Measurements from ENCODE around the gene FAM222B.
"Not testable (repeated sequence)": the region's sequence is repeated elsewhere in the genome, so short reads cannot be mapped to it uniquely, and the experiment has no call there.

The FAM222B gene

GRCh38 chr17:28744972-28745785, 97.4 kb downstream of the FAM222B start:
- no peak for DNase-seq (ENCODE audit: low read depth)

DNA sequence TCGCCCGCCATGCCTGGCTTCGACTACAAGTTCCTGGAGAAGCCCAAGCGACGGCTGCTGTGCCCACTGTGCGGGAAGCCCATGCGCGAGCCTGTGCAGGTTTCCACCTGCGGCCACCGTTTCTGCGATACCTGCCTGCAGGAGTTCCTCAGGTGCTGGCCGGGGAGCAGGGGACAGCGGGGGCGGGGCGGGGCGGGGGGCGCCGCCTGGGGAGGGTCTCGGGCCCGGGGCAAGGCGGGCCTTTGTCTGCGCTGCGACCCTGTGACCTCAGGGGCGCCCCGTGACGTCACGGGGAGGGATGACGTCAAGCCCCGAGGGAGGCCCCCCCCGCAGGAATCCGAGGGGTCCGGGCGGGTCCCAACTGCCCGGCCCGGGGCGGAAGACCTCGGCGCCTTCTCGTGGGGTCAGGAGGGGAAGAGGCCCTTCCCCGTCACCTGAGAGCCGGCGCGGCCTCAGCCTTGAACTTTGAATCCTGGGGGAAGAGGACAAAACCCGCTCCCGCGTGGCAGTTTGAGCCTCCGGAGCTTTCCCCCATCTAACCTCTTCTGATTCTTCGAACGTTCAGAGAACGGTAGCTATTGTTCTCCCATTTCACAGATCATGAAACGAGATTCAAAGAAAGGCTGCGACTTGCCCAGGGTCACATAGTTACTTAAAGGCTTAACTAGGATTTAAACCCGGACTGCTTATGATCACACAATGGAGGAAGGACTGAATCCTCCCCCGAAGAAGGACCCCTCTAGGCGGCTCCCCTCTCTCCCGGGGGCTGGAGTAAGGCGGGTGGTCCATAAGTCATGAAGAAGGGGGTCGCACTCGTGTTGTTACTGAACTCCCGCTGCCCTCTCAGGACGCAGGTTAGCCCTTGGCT, 98.3 kb downstream of the FAM222B start:
- peak; percentile 44 for DNase-seq (ENCODE audit: low read depth)

- DNase-seq (ENCODE audit: low read depth): peak; percentile 53
Observed at GRCh38 chr17:28743243-28744103, 99.1 kb downstream of the FAM222B start, which contains the start of gene TRAF4. TSS of gene TRAF4 (plus strand) at chr17:28744011. CDS start at chr17:28744113, 102 bp downstream.

GRCh38 chr17:28741358-28742349, 100.9 kb downstream of the FAM222B start:
- no peak for DNase-seq (ENCODE audit: low read depth)

- no peak for DNase-seq (ENCODE audit: low read depth)
Observed at GRCh38 chr17:28740406-28741357, 101.9 kb downstream of the FAM222B start.

DNA sequence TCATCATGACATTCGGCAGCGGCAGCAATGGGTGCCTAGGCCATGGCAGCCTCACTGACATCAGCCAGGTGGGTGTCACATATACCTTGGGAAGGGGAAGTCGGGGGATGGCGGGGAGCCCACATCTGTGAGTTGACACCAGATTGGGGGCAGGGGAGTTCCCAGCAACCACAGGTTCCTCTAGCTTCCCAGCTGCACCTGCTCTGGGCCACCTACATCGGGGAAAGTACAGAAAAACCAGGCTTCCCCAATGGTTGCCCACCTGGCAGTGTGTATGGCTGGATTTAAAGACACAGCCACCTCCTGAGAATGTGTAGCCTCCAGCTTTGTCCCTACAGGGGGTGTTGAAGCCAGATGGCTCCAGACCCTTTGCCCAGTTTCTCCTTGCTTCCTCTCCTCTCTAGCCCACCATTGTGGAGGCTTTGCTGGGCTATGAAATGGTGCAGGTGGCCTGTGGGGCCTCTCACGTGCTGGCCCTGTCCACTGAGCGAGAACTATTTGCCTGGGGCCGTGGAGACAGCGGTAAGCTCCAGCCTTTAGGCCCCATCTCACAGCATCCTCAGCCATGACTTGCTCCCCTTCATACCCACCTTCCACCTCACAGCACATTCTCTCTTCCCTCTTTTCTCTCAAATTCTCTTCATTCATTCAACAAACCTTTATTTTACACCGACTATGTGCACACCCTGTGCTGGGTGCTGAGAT, 103.8 kb downstream of the FAM222B start:
- DNase-seq (ENCODE audit: low read depth): no peak

GRCh38 chr17:28737770-28738679, 104.6 kb downstream of the FAM222B start:
- no peak for DNase-seq (ENCODE audit: low read depth)

GRCh38 chr17:28737316-28737715, 105.3 kb downstream of the FAM222B start:
- DNase-seq (ENCODE audit: low read depth): no peak

DNA sequence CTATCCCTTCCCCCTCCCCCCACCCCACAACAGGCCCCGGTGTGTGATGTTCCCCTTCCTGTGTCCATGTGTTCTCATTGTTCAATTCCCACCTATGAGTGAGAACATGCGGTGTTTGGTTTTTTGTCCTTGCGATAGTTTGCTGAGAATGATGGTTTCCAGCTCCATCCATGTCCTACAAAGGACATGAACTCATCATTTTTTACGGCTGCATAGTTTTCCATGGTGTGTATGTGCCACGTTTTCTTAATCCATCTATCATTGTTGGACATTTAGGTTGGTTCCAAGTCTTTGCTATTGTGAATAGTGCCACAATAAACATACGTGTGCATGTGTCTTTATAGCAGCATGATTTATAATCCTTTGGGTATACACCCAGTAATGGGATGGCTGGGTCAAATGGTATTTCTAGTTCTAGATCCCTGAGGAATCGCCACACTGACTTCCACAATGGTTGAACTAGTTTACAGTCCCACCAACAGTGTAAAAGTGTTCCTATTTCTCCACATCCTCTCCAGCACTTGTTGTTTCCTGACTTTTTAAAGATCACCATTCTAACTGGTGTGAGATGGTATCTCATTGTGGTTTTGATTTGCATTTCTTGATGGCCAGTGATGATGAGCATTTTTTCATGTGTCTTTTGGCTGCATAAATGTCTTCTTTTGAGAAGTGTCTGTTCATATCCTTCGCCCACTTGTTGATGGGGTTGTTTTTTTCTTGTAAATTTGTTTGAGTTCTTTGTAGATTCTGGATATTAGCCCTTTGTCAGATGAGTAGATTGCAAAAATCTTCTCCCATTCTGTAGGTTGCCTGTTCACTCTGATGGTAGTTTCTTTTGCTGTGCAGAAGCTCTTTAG, 106.4 kb downstream of the FAM222B start:
- not testable (repeated sequence) for DNase-seq (ENCODE audit: low read depth)

GRCh38 chr17:28735242-28735722, 107.3 kb downstream of the FAM222B start:
- no peak for DNase-seq (ENCODE audit: low read depth)

GRCh38 chr17:28734712-28735241, 107.8 kb downstream of the FAM222B start:
- DNase-seq (ENCODE audit: low read depth): no peak

DNA sequence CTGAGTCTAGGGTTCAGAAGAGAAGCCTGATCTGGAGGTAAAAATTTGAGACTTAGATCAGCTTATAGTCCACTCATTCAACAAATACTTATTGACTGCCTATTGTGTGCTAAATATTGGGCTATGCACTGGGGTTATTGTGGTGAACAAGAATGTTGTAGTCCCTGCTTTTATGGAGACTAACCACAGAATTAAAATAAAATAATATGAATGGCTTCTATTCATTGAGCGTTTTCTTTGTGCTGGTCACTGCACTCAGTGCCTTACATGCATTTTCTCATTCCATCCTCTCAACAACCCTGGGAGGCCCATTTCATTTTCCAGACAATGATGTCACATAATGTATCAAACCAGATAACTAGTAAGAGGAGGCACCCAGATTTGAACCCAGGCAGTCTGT, 109.2 kb downstream of the FAM222B start:
- no peak for DNase-seq (ENCODE audit: low read depth)

GRCh38 chr17:28729950-28730330, 112.7 kb downstream of the FAM222B start:
- DNase-seq (ENCODE audit: low read depth): no peak

GRCh38 chr17:28728364-28729200, 114.0 kb downstream of the FAM222B start, which contains the start of gene NEK8:
TSS of gene NEK8 (plus strand) at chr17:28728788. CDS start at chr17:28728814, 26 bp downstream.
- peak; percentile 98 for DNase-seq (ENCODE audit: low read depth)
